GM21825 (cell line): Measurements from ENCODE around the gene CRY2.
A peak's percentile ranks its signal among the peaks of the same experiment; 100 is the strongest.
"Not testable (repeated sequence)": the region's sequence is repeated elsewhere in the genome, so short reads cannot be mapped to it uniquely, and the experiment has no call there.

Source experiments
- ATAC-seq: cut with Tn5 transposase; IDR thresholded peaks from one replicate; pipeline ENCODE4 v1.9.1; 2021; ENCODE audit warnings: mild to moderate bottlenecking, moderate library complexity; ENCODE audit not compliant: unreplicated experiment

CRY2 gene

DNA sequence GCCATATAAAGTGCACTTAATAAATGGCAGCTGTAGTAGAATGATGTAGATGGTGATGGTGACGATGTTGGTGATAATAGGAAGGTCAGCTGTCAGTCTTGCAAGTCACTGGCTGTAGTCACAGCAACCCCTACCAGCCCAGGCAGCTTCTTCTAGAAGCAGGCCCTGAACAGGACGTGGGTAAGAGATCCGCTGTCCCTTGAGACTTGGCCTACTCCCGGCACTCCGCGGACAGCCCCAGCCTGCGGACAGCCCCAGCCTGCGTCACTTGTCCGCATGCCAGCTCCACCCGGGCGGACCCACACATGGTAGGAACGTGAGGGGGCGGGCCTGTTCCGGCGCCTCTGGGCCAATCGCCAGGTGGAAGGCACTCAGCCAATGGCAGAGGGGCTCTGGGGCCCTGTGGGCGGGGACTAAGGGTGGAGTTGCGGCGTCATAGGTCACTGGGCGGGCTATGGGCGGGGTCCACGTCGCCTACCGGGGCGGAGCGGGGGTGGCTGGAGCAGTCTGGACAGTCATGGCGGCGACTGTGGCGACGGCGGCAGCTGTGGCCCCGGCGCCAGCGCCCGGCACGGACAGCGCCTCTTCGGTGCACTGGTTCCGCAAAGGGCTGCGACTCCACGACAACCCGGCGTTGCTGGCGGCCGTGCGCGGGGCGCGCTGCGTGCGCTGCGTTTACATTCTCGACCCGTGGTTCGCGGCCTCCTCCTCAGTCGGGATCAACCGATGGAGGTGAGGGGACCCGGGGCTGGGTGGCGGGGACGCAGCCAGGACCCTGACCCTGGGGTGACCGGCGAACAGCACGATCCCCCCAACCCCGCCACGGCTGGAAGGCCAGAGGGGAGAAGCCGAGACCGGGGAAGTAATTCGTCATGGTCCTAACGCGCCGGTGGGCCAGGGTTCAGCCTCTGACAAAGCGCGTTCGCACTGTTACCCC, at the start of gene CRY2:
Gene CRY2, plus strand, starts transcription at position 502 of the 937 bp plus-strand sequence. Its CDS starts 16 bp downstream, at position 518.
- ATAC-seq = peak; percentile 90

DNA sequence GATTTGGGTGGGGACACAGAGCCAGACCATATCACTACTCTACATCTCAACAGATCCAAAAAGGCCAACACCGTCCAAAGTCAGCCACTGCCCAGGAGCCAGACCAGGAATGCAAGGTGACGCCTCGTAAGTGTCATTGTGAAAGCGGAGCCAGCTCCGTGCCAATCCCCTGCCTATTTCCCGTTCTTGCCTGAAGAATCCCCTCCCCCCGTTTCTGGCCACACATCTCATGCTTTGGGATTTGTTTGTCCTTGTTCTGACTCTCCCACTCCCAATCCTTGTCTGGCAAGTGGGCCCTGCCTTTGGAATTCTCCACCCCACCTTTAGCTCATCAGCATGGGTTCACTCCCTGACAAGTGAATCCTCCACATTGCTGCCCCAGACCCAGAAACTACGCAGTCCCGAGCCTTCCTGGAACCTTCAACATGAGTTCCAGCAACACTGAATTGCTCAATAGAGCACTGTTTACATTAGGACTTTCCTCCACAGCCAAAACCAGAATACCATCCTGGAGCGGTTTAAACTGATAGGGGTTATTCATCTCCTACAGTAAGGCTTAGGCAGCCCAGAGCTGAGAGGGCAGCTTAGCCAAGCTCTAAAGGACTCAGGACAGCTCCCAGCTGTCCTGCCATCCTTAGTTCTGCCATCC, 48.4 kb upstream of the CRY2 start:
- no peak for ATAC-seq

DNA sequence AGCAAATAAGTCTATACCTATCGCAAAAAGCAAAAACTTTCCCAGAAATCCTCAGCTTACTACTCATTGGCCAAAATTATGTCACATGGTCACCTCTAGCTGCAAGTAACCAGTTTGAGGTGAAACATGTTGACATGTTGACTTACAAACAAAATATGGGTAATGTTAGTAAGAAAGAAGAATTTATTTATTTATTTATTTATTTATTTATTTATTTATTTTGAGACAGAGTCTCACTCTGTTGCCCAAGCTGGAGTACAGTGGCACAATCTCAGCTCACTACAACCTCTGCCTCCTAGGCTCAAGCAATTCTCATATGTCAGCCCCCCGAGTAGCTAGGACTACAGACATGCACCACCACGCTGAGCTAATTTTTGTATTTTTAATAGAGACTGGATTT, 47.7 kb upstream of the CRY2 start:
- no peak for ATAC-seq

DNA sequence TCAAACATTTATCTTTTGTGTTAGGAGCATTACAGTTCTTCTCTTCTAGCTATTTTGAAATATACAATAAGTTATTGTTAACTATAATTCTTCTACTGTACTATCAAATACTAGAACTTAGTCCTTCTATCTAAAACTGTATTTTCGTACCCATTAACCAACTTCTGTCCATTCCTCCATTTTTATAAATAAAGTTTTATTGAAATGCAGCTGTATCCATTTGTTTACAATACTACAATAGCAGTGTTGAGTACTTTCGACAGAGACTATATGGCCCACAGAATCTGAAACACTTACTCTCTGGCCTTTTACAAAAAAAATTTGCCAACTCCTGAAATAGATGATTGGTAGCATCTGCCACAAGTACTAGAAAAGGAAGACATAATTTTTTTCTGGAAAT, 47.0 kb upstream of the CRY2 start:
- ATAC-seq = no peak

DNA sequence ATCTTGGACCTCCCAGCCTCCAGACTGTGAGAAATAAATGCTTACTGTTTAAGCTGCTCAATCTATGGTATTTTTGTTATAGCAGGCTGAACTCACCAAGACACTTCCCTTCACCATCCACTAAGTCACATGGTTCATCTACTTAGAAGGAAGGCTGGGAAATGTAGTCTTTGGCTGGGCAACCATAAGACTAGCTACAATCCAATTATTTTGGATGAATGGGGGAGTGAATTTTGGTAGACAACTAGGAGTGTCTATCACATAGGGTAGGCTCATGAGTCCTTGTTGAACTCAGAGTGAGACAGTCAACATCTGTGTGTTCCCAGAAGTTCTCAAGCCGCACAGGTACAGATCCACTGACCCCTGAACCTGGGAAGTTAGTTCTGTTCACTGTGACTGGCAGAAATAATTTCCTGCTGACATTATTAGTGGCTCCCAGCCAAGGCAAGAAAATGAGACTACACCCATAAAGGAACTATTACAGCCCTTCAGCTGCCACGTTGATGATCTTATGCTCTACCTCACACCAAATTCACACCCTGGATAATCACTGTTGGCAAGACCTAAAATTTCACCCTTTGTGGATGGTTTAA, 45.5 kb upstream of the CRY2 start:
- no peak for ATAC-seq

DNA sequence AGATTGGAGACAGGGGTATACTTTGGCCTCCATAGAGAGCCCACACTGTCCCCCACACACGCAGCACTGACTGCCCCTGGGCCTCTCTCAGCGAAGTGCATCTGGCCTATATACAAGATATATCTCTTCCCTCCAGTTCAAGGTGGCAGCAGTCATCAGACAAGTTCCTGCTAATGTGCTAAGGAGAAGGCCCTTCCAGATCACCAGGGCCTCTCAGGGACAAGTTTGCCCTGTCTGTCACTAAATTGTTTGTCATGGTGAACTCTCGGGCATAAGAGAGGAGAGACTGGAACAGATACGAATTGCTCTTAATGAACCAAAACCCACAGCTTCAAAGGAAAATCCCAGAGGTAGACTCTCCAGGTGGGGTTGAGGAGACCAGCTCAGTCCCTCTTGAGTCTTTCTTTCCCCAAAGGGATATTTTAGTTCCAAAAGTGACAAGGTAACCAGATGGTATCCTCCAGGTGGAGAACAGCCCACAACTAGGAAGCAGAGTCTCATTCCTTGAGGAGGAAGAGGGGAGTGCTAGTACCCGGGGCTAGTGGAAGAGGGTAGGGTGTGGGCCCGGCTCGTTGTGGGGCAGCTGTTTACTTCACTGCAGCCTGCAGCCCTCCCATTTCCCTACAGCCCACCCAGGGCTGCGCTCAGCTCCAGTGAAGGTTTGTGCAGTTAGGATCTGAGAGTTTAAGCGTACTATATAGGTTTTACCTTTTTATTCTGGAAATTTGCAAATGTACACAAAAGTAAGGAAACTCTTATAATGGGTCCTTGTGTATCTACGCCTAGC, 44.6 kb upstream of the CRY2 start:
- no peak for ATAC-seq

DNA sequence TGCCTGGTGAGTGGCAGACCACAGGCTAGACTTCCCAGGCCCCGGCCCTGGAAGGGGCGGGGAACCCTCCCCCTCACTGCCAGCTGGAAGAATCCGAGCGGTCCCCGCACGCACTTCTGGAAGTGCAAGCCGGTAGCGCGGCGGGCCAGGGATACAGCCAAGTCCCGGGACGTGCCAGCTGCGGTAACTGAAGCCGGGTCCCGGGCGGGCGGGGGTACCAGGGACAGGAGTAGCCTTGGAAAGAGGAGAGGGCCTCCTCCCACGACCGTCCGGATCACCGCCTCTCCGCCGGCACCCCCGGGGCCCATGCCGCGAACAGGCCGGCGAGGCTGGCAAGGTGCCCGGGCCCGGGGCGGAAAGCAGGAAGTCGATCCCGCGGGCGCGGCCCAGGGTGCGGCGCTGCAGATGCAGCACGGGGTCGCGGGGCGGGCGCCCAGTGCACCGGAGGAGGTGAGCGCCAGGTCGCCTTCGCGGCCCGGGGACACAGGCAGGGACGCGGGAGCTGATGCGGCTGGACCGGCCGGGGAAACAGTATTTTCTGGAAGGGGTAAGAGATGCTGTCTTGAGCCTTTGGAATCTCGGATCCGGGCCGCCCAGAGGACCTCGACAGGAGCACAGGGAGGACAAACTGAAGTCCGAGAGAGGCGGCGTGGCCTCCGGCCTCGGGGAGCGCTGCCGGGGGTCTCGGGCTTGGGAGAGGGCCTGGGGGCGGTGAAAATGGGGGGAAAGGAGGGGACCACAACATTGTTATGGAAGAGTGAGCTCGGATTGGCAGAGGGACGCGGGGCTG, 43.1 kb upstream of the CRY2 start:
- ATAC-seq = peak; percentile 32

GRCh38 chr11:45804761-45805304, 42.4 kb upstream of the CRY2 start, which contains the start of gene SLC35C1:
SLC35C1 (plus strand) TSS chr11:45805149; CDS start chr11:45805802, 653 bp downstream.
- peak; percentile 92 for ATAC-seq

- peak; percentile 26 for ATAC-seq
These were observed 41.8 kb upstream of the CRY2 start for GRCh38 chr11:45805305-45806071.

- ATAC-seq = no peak
These were observed 41.0 kb upstream of the CRY2 start for GRCh38 chr11:45806072-45806933.

DNA sequence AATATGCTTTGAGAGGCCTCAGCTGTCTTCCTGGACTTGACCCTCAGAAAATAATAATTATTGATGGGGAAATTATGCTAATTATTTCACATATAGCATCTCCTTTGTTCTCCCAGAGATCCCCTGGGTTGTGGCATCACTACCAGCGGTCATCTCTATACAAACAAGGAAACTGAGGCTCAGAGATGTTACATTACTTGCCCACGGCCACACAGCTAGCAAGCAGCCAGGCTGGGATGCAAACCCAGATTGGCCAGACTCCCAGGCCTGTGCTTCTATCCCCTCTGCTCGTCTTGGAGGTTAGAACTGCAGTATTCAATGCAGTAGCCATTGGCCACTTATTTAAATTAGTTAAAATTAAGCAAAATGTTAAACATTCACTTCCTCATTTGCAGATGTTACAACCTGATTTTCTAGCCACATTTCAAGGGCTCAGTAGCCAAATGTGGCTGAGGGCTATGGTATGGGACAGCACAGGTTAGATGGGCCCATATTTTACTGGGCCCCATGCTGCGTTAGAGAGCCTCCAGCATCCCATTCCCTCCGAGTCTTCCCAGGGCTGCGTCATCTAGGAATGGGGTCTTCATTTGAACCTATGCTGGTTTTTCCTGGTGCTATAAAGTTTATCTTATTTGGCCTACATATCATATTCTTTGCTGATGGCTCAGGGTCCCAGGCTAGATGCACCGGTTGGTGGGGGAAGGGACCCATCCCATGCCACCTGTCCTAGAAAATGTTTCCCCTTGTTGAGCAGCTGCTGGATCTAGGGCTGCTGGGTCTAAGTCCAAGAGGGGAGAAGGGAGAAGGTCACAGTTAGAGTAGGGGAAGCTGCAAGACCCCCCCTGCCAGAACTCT, 40.1 kb upstream of the CRY2 start:
- ATAC-seq = no peak

- ATAC-seq = no peak
These were observed 39.5 kb upstream of the CRY2 start for GRCh38 chr11:45807792-45808238.

DNA sequence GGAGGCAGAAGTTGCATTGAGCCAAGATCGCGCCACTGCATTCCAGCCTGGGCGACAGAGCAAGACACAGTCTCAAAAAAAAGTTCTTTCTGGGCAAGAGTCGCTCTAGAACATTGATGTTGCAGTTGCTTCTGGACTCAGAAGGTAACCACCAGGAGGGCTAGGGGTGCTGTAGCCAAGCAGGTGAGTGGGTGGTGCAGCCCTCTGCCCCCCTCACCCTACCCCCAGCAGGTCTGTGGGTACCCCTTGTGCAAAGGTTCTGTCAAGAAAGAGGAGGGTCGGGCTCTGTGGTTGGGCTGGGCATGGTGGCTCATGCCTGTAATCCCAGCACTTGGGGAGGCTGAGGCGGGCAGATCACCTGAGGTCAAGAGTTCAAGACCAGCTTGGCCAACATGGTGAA, 38.8 kb upstream of the CRY2 start:
- ATAC-seq = not testable (repeated sequence)

GRCh38 chr11:45809456-45810395, 37.5 kb upstream of the CRY2 start:
- ATAC-seq = no peak

GRCh38 chr11:45810431-45811108, 36.7 kb upstream of the CRY2 start:
- no peak for ATAC-seq

DNA sequence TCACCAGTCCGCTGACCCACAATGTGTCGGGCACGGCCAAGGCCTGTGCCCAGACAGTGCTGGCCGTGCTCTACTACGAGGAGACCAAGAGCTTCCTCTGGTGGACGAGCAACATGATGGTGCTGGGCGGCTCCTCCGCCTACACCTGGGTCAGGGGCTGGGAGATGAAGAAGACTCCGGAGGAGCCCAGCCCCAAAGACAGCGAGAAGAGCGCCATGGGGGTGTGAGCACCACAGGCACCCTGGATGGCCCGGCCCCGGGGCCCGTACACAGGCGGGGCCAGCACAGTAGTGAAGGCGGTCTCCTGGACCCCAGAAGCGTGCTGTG, 36.2 kb upstream of the CRY2 start:
- ATAC-seq = no peak
